Bronchial epithelial cell (primary cell): ENCODE results near the gene ERCC8. TPM values are rescaled to one million over a fixed set of nuclear protein-coding genes. Genes with fewer than 3 reads are reported as not detected.
"Not testable (repeated sequence)": the region's sequence is repeated elsewhere in the genome, so short reads cannot be mapped to it uniquely, and the experiment has no call there.

Source experiments
- DNase-seq: peaks from one replicate; pipeline ENCODE4 v3.0.0-alpha.2; 2010; ENCODE audit warnings: low read depth
- FAIRE-seq: peaks from 2 replicates; lab custom pipeline; 2011; peaks lifted over from hg19 to GRCh38; lab: Jason Lieb, UNC
- H3K27me3 ChIP-seq: 2 replicates; pipeline ENCODE4 v1.5.1; 2011; ENCODE audit warnings: low read length; ENCODE audit not compliant: control insufficient read depth, insufficient read depth
- H3K36me3 ChIP-seq: 2 replicates; pipeline ENCODE4 v1.5.1; 2011; ENCODE audit warnings: low read length; ENCODE audit not compliant: control insufficient read depth, insufficient read depth
- H3K4me3 ChIP-seq: 2 replicates; pipeline ENCODE4 v1.5.1; 2011; ENCODE audit warnings: mild to moderate bottlenecking, low read depth, low read length, control low read depth
- CTCF ChIP-seq: IDR thresholded peaks from 2 replicates; pipeline ENCODE4 v1.5.1; 2011; ENCODE audit warnings: mild to moderate bottlenecking, moderate library complexity, low read length, control low read depth, inconsistent platforms; ENCODE audit not compliant: insufficient read depth, severe bottlenecking
- total RNA-seq: library from RNA; depleted of rRNA; stranded (reverse); fragments of >200 nt; gene quantifications from 2 replicates; pipeline ENCODE4 v1.2.1, GENCODE V29; 2014

Gene ERCC8
- total RNA-seq, 1 donor from 2014 or later, result 27.6 TPM

- TF ChIP-seq CTCF, result no peak
- no peaks in the 10 kb centered on the region for H3K36me3 ChIP-seq
- FAIRE-seq, result no peak
These were observed 58.7 kb downstream of the ERCC8 start for GRCh38 chr5:60886158-60886557.

GRCh38 chr5:60883229-60883628 is 61.6 kb downstream of the ERCC8 start:
- Histone ChIP-seq H3K36me3 (no peaks in the 10 kb centered on the region), H3K4me3 (no peak overlapping the region), H3K27me3 (no peaks in the 10 kb centered on the region)
- peak; percentile 46 for TF ChIP-seq CTCF
- DNase-seq (peak; percentile 38), FAIRE-seq (no peak)

More at GRCh38 chr5:60886158-60886557, 58.7 kb downstream of the ERCC8 start:
- no peak for DNase-seq
- Histone ChIP-seq H3K4me3 (no peak overlapping the region), H3K27me3 (no peaks in the 10 kb centered on the region)

GRCh38 chr5:60872892-60873291 is 72.0 kb downstream of the ERCC8 start:
- DNase-seq, result no peak
- Histone ChIP-seq H3K36me3 (no peaks in the 10 kb centered on the region), H3K27me3 (no peaks in the 10 kb centered on the region), H3K4me3 (no peak overlapping the region)
- TF ChIP-seq CTCF, result no peak
- no peak for FAIRE-seq

GRCh38 chr5:60870857-60871256 is 74.0 kb downstream of the ERCC8 start:
- DNase-seq (no peak), FAIRE-seq (no peak)
- Histone ChIP-seq H3K27me3 (no peaks in the 10 kb centered on the region), H3K4me3 (no peak overlapping the region), H3K36me3 (no peaks in the 10 kb centered on the region)
- TF ChIP-seq CTCF, result no peak

GRCh38 chr5:60860572-60860971 is 84.3 kb downstream of the ERCC8 start:
- H3K27me3 ChIP-seq, H3K4me3 ChIP-seq, H3K36me3 ChIP-seq, FAIRE-seq, DNase-seq: not testable (repeated sequence)

- H3K36me3 ChIP-seq, result no peaks in the 10 kb centered on the region
- H3K27me3 ChIP-seq, result no peaks in the 10 kb centered on the region
- no peak for TF ChIP-seq CTCF
- no peak for FAIRE-seq
- H3K4me3 ChIP-seq, result no peak overlapping the region
- peak; percentile 87 for DNase-seq
These were observed 88.8 kb downstream of the ERCC8 start for GRCh38 chr5:60856066-60856465.
